Small intestine (tissue), 7 donors: Measurements from ENCODE around the gene ZNF280C. TPM values are rescaled to one million over a fixed set of nuclear protein-coding genes. Genes with fewer than 3 reads are reported as not detected.

Experiments used
- DNase-seq, 2 donors: peaks; one replicate each; pipeline versions ENCODE4 v3.0.0 to v3.0.0-alpha.2; 2013
- FAIRE-seq: peaks from 2 replicates; lab custom pipeline; 2012; peaks lifted over from hg19 to GRCh38; lab: Jason Lieb, UNC
- H3K27ac ChIP-seq, 3 donors: one replicate each; pipeline ENCODE4 v1.5.1; 2013; ENCODE audit warnings: low read length in 2 of 3, mild to moderate bottlenecking in 2 of 3, control low read depth in 1 of 3, inconsistent platforms in 1 of 3, low read depth in 1 of 3, moderate library complexity in 1 of 3
- H3K27me3 ChIP-seq, 3 donors: one replicate each; pipeline ENCODE4 v1.6.1; 2013; ENCODE audit warnings: low read length in 3 of 3, inconsistent platforms in 1 of 3; ENCODE audit not compliant: control insufficient read depth in 3 of 3, insufficient read depth in 3 of 3
- H3K36me3 ChIP-seq, 3 donors: one replicate each; pipeline ENCODE4 v1.6.1; 2013; ENCODE audit warnings: low read length in 3 of 3, inconsistent platforms in 1 of 3, low read depth in 1 of 3, mild to moderate bottlenecking in 1 of 3, moderate library complexity in 1 of 3; ENCODE audit not compliant: control insufficient read depth in 3 of 3, insufficient read depth in 2 of 3
- H3K4me1 ChIP-seq, 3 donors: one replicate each; pipeline ENCODE4 v1.6.1; 2013; ENCODE audit warnings: low read length in 2 of 3, inconsistent platforms in 1 of 3, low read depth in 1 of 3, mild to moderate bottlenecking in 1 of 3, moderate library complexity in 1 of 3; ENCODE audit not compliant: control insufficient read depth in 3 of 3, insufficient read depth in 2 of 3
- H3K4me3 ChIP-seq, 3 donors: one replicate each; pipeline ENCODE4 v1.5.1; 2013; ENCODE audit warnings: low read length in 3 of 3, control low read depth in 1 of 3, inconsistent platforms in 1 of 3, low read depth in 1 of 3, mild to moderate bottlenecking in 1 of 3, moderate library complexity in 1 of 3
- H3K9me3 ChIP-seq, 2 donors: one replicate each; pipeline ENCODE4 v1.6.1; 2013; ENCODE audit warnings: low read depth in 1 of 2, low read length in 1 of 2; ENCODE audit not compliant: control insufficient read depth in 2 of 2, insufficient read depth in 1 of 2
- WGBS, 3 donors: extraction: QIAGEN DNeasy Blood & Tissue Kit; methylation state at CpG; one replicate each; pipeline ENCODE4 v1.1.7; 2013; 5-methylcytosine and 5-hydroxymethylcytosine counted together
- polyA plus RNA-seq, 4 donors: library from polyadenylated mRNA; stranded (reverse) in 3 of 4; unstranded in 1 of 4; fragments of 200-250 nt in 3 of 4; fragments of 120-200 nt in 1 of 4; gene quantifications; one replicate each; pipeline versions ENCODE4 v1.2.1 to v1.2.3, GENCODE V29; 2013
- donor health status: healthy with polysubstance abuse.
- donor health status: control.
- donor health status: control.
- donor health status: Bipolar disorder and iron deficiency.
- donor health status: healthy.

The ZNF280C gene
- polyA plus RNA-seq, 4 donors: 0.45 to 4.0 (median 0.81) TPM

GRCh38 chrX:130162094-130162735 lies 106.5 kb downstream of the ZNF280C start:
- WGBS, 3 donors: 44 to 61% (median 57%) methylated on average over 6 of the region's 6 CpGs
- Histone ChIP-seq H3K4me3 (no peak overlapping the region), H3K27me3 (no peaks in the 10 kb centered on the region), H3K4me1 (peaks cover 0 to 8% (median 0%) of the 10 kb centered on the region in 3 donors), H3K27ac (no peak overlapping the region), H3K36me3 (no peaks in the 10 kb centered on the region), H3K9me3 (no peaks in the 10 kb centered on the region)
- DNase-seq: no peak
- FAIRE-seq: no peak

GRCh38 chrX:130159776-130160175 lies 108.9 kb downstream of the ZNF280C start:
- 41 to 74% (median 51%) methylated on average over 4 of the region's 4 CpGs for WGBS, 3 donors
- no peaks in the 10 kb centered on the region for H3K9me3 ChIP-seq
- H3K27me3 ChIP-seq: no peaks in the 10 kb centered on the region
- no peaks in the 10 kb centered on the region for H3K4me1 ChIP-seq
- no peak for FAIRE-seq
- H3K27ac ChIP-seq: no peak overlapping the region
- no peaks in the 10 kb centered on the region for H3K36me3 ChIP-seq
- H3K4me3 ChIP-seq: no peak overlapping the region
- DNase-seq: no peak

GRCh38 chrX:130158311-130158710 lies 110.4 kb downstream of the ZNF280C start:
- 70 to 97% (median 83%) methylated on average over 2 of the region's 2 CpGs for WGBS, 3 donors

GRCh38 chrX:130155564-130155963 lies 113.1 kb downstream of the ZNF280C start:
- no peaks in the 10 kb centered on the region for H3K4me1 ChIP-seq
- FAIRE-seq: no peak
- H3K4me3 ChIP-seq: no peak overlapping the region
- H3K9me3 ChIP-seq: no peaks in the 10 kb centered on the region
- DNase-seq: peak in 1 of 2 donors; percentile 25
- 26 to 56% (median 55%) methylated on average over 2 of the region's 2 CpGs for WGBS, 3 donors
- no peak overlapping the region for H3K27ac ChIP-seq
- H3K36me3 ChIP-seq: no peaks in the 10 kb centered on the region
- no peaks in the 10 kb centered on the region for H3K27me3 ChIP-seq

More at GRCh38 chrX:130158311-130158710, 110.4 kb downstream of the ZNF280C start:
- H3K36me3 ChIP-seq: no peaks in the 10 kb centered on the region
- H3K27me3 ChIP-seq: no peaks in the 10 kb centered on the region
- DNase-seq: no peak
- H3K4me3 ChIP-seq: no peak overlapping the region
- H3K4me1 ChIP-seq: no peaks in the 10 kb centered on the region
- no peak overlapping the region for H3K27ac ChIP-seq
- no peaks in the 10 kb centered on the region for H3K9me3 ChIP-seq
- FAIRE-seq: no peak

Other genes starting within 250 kb of the ZNF280C start
- 10 to 100 TPM; 10.4 to 45.4 (median 13.7) TPM for gene ELF4, start 158.4 kb downstream of the ZNF280C start, polyA plus RNA-seq
- gene AIFM1, start 103.1 kb downstream of the ZNF280C start, polyA plus RNA-seq: 10 to 100 TPM; 47.2 to 92.6 (median 55.6) TPM
- gene RAB33A, start 96.9 kb downstream of the ZNF280C start, polyA plus RNA-seq: 1 to 10 TPM in 2 of 4 donors, under 1 TPM in 2; 0.50 to 1.1 (median 0.94) TPM
- gene SLC25A14, start 71.0 kb upstream of the ZNF280C start, polyA plus RNA-seq: 10 to 100 TPM in 1 of 4 donors, 1 to 10 TPM in 3; 7.3 to 19.1 (median 8.2) TPM
- gene GPR119, start 116.8 kb upstream of the ZNF280C start, polyA plus RNA-seq: 1 to 10 TPM in 1 of 4 donors, under 1 TPM in 1, not detected in 2; 0.07 to 1.4 TPM
- gene RBMX2, start 133.1 kb upstream of the ZNF280C start, polyA plus RNA-seq: 10 to 100 TPM; 16.5 to 38.6 (median 26.2) TPM